Activated naive CD8-positive, alpha-beta T cell treated with anti-CD3 and anti-CD28 coated beads, Interleukin-2, amount 50 U/mL, for 16 hours (primary cell): ENCODE measurements around the gene COL1A2.

Source experiments
- DNase-seq: peaks from one replicate; pipeline ENCODE4 v3.0.0-alpha.2; 2020; ENCODE audit warnings: low read depth, low spot score

The COL1A2 gene

DNA sequence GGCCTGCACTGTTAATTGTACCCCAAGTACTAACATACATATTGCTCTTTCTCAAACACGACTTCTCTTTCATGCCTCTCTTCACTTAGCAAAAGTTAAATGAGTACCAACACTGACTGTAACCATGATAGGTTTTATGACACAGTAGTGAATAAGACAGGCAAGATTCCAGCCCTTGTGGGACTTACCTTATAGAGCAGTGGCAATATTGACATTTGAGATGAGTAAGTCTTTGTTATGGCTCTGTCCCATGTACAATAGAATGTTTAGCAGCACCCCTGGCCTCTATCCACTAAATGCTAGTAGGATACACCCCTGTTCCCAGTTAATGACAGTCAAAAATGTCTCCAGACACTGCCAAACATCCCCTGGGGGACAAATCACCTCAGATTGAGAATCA, 11.9 kb upstream of the COL1A2 start:
- no peak for DNase-seq

DNA sequence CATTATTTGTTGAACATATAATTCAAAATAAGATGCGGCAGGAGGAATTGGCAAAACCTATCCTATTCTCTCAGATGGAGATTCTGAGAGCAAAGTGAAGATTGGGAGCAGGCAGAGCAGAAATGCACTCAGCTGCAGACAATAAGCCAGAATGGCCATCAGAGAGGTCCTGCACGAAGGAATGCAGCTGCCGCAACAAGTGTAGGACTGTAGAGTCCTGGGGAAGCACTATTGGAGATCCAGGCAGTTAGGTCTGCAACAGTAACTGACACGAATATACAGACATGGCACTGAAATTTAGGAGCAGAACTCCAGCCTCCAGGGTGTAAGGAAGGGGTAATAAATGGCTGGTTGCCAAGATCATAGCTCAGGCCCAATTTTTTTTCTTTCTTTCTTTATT, 10.4 kb upstream of the COL1A2 start:
- DNase-seq: no peak

DNA sequence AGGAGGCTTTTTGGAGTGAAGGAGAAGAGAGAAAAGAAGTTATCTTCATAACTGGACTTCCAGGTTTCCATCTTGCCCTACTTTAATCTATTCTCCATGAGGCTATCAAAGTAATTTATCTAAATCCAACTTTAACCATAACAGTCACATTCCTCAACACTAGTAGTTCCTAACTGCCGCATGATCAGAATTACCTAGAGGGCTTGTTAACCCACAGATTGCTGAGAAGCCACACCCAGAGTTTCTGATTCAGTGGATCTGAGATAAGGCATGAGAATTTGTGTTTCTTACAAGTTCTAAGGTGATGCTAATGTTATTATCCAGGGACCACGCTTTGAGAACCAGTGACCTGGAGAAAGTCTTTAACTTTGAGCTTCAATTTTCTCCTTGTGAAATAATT, 8.3 kb upstream of the COL1A2 start:
- DNase-seq: no peak

DNA sequence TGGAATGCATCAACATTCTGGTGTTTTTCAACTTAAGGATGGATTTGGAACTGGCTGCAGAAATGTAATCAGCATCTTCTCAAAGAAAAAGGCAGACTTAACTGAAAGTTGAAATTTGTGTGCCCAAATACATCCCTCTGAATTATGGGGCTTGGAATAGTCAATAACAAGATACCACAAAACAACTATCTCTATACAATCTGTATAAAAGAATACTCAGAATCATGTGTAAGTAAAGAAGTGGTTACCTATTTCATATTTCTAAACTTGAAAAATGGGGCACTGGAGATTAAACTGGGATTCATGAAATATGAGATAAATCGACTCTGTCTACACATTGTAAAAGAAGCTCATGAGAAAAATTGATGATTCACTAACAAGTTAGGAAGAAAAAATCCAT, 6.2 kb upstream of the COL1A2 start:
- no peak for DNase-seq

DNA sequence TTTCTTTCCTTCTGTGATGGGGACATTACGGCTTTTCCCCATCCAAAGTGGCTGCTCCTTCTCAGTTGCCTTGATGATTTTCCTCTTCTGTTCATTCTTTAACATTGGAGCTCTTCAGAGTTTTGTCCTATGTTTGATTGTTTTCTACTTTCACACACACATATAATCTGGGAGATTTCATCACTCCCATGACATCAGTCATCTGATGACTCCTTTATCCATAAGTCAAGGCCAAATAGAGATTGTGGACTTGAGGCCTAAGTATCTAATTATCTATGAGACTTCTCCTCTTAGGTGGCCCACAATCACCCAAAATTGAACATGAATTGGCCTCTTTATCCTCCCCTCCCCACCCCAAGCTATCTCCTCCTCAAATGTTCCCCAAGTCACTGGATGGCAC, 5.3 kb upstream of the COL1A2 start:
- no peak for DNase-seq

DNA sequence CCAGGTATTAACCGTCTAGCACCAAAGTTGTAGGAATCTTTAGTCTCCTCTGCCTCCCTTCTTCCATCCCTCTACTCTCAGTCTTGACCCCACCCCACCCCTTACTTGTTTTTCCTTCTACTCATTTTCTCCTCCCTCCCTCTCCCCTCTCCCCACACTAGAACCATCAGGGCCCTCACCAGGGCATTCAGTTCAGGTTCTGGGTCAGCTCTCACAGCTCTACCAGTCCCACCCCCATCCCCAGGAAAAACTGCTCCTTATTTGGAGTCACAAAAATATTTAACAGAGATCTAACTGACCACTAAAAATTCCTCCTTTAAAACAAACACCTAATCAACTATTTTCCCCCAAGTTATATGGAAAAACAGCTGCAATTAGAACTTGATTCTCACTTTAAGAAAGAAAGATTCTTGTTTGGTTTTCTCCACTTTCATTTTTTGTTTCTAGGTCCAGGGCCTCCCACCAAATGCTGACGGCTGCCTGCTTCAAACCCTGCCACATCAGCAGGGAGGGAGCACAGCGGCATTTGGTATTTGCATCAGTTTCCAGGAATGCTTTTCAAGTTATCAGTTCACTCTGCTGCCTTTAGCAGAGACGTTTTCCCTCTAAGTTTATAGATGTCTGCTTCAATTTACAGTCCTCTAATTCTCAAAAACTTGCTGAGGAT, 2.8 kb upstream of the COL1A2 start:
- DNase-seq: no peak

DNA sequence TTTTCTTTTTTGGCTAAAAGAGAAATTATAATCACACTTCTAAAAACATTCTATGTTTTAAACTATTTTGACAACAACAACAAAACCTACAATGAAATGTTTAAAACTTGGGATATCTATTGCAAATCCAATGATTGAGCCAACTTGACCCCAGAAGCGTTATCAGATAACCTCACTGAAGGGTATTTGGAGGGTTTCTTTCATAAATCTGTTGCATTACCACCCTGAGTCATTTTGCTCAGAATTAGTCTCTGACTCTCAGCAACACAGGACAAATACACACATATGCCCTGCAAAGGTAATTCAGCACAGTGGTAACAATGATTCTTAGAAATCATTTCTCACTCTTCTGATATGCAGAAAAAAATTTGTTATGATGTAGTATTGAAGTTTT, 2.3 kb upstream of the COL1A2 start:
- DNase-seq: no peak

DNA sequence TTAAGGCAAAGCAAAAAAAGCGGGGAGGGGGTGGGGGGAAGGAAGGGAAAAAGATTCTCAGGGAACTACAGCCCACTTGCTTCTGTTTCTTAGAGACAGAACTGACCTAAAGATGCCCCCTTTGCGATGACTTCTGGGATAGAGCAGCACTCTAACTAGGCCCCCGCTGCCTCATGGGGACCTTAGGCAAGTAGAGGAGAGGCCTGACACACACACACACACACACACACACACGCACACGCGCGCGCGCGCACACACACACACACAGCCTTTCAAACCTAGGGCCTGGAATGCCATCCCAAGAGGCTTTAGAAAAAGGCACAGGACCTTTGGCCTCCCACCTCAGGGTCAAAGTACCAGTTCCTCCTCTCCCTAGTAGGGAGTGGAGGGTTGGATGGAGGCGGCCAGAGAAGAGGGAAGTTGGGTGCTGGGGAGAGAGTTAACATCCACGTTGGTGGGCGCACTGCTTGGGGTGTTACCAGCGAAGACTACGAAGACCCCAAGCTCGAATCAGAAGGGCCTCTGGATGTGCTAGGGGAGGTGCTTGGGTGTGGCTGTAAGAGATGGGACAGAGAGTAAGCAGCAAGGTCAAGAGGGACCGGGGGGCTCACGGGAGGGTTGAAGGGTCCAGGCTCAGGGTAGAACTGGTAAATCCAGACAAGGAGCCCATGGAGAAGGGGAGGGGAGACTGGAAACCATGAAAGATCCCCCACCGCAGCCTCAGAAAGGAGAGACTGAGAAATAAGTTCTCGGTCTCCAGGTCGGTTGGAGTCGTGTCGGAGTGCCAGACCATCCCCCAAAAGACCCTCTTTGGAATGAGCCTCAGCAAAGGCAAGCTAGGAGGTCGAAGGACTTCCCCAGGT, 1.2 kb upstream of the COL1A2 start:
- no peak for DNase-seq

DNA sequence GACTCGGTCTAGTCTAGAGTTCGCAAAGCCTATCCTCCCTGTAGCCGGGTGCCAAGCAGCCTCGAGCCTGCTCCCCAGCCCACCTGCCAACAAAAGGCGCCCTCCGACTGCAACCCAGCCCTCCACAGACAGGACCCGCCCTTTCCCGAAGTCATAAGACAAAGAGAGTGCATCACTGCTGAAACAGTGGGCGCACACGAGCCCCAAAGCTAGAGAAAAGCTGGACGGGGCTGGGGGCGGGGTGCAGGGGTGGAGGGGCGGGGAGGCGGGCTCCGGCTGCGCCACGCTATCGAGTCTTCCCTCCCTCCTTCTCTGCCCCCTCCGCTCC, 622 bp upstream of the COL1A2 start:
- DNase-seq: no peak

DNA sequence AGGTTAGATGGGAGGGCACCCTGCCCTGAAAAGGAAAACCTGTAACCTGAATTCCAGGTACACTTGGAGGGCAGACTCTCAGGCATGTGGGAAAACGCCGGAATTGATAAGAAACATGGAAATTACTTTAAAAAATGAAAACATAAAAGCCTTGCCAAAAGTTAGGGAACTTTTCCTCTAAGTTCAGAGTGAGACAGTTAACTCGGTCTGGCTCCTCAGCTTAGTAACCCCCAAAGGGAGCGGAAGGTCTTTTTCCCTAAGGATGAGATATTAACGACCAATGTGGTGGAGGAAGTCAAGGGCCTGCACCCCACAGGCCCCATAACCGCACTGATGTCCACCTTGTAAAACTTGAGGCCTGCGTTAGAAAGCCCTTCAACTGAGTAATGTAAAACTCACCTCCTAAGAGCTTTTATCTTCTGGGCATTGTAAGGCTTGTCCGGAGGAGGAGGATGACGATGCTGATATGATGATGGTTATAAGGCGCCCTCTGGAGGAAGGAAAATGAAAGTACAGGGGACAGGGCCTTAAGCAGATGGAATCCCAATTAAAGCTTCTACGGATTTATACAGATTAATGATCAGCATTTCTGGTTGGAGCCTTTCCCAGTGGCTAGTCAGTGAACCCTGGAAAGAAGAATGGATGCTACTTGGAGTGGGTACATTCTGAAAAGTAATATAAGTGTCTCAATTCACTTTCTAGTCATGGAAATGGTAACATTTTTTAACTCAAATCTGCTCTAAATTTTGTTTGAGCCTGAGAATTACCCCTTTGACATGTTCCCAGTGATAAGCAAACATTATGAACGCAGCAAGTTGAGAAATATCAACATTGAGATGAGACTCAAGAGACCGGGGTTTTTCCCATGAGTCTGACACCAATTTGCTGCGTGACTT, 694 bp downstream of the COL1A2 start:
- DNase-seq: no peak

DNA sequence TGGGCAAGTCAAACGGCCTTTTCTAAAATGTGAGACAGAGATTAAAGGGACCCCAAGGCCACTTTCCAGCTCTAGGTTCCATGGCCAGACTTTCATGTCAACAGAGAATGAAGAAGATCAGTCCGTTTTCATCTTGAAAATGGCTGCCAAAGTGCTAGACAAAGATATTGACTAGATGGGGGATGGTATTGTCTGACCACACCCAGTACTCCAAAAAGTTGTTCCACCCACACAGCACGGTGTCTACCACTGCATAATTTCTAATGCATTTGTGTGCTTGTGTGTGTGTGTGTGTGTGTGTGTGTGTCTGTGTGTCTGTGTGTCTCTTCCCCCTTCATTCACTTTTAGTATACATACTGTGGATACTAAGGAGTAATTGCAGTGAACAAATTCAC, 1.3 kb downstream of the COL1A2 start:
- no peak for DNase-seq

DNA sequence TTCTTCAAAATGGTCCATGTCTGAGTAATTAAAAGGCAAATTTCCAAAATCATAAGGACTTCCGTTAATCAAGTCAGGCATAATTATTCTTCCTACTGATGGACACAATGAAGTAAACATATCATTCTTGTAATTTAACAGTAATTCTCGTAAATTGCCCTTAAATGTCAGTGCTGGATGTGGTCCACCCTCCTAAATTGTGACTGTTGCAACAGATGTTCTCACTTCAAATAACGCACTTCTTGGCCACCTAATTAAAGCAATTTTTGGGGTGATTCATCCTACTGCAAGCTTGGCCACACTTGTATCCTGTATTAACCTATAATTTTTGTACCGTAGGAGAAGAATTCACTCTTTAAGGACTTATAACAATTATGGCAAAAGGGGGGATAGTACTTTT, 1.9 kb downstream of the COL1A2 start:
- DNase-seq: no peak

DNA sequence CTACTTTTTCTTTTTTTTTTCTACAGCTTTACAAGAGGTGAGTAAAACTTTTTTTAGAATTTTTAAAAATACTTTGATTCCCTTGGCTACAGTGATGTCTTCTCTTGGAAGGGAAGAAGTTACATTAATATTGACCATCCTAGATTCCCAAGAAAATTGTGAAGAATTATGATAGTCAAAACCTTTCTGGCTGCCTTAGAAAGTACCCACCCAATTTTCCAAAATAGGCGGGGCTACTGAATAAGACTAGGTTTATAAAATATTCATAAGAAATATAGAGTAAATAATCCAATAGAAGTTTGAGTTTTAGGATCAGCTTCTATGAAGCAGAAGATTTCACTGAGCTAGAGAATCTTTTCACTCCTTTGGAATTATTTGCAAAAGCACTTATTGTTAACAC, 3.0 kb downstream of the COL1A2 start:
- no peak for DNase-seq

DNA sequence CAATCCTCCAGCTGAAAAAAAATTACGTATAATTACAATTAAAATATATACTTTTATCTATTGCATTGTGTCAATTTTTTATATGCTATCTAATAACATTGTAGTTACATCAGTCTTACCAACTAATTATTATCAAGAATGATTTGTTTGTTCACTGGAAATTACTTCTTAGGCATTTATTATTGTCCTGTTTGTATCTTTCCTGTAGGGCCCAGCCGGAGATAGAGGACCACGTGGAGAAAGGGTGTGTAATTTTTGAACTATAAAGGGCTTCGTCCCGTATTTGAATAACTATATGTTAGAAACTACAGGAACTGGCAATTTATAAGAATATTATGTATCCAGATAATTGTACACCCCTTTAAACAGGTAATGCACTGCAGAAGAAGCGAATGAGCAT, 4.1 kb downstream of the COL1A2 start:
- no peak for DNase-seq

DNA sequence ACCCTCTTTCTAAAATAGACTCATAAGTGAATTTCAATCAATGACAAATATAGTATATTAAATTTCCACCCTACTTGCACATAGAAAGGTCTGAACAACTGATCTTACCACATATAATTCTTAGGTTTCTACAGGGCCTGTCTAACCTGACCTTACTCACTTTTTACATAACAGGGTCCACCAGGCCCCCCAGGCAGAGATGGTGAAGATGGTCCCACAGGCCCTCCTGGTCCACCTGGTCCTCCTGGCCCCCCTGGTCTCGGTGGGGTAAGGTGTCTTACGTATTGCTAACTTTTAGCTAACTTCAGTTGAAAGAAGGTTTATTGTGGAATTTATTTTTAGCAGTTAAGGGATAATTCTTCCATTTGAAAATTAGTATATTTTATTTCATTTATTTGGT, 5.3 kb downstream of the COL1A2 start:
- no peak for DNase-seq

DNA sequence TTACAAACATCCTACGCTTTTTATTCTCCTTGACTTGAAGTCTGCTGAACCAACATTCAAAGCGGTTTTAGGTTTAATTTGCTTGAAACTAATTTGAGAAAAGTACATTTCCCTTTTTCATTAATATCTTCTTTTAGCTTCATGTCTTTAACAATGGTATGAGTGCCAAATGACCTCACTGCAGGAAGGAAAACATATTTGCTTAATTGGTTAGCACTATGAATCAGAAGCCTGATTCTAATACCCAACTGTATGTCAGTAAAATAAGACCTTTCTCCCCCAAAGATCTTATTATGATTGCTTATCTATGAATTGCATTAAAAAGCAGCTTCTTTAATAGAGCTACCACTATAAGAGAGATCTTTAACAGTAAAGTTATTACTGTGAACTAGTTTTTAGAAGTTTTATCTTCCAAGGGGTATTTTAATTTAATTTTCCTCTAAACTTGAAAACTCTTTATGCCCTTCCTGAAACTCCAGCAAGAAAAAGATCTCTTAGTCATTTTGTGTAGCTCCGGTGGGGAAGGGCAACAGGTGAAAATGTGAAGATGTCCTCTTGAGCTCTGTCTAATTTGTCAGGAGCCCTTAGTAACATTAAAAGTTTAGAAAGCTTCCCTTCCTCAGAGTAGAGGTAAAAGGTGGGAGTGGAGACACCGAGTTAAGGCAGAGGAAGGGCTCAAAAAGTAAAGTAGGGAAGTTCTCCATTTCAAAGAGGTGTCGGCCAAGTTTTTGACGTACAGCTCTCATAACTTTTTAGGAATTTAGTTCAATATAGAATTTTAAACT, 6.1 kb downstream of the COL1A2 start:
- no peak for DNase-seq

DNA sequence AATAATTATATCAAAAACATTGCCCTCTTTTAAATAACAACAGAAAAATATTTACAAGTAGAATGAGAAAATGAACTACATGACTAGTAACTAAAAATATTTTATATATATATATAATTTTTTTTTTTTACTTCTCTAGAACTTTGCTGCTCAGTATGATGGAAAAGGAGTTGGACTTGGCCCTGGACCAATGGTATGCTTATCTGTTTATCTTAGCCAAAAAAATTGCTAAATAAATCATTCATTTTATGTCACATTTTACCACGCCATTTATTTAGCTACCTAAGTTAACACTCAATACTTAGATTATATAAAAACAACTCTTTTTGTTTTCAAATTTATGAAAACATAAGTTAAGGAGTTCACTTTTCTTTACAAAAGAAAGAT, 6.7 kb downstream of the COL1A2 start:
- DNase-seq: no peak

DNA sequence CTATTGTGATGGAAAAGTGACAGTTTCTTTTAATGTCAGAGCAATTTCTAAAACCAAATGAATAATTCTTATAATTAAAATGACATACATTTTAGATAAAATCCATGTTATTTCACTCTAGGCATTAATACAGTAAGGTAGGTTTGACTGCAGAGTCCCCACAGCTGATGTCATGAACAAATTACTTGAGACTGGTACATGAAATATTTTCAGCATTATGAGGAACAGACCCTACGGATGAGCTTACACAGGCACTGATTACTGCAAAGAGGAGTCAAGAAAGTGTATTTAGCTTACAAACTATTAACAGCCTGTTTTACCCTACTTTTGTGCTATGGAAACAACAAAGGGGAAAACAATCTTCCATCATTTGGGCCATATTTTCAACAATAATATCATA, 8.9 kb downstream of the COL1A2 start:
- no peak for DNase-seq

DNA sequence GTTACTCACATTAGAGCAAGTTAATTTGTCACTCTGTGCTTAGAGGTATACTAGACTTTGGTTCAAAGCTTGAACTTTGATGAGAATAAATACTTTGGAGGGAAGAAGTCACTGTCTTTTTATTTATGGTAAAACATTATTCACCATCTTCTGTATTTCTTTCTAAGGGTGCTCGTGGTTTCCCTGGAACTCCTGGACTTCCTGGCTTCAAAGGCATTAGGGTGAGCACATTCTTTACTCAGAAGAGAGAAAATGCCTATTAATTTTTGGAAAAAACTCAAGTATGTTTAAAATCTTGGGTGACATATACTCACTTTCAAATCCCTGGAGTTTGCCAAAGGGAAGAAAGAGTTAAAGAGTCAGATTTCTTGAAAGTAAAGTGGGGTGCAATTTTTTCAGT, 10.8 kb downstream of the COL1A2 start:
- DNase-seq: no peak

DNA sequence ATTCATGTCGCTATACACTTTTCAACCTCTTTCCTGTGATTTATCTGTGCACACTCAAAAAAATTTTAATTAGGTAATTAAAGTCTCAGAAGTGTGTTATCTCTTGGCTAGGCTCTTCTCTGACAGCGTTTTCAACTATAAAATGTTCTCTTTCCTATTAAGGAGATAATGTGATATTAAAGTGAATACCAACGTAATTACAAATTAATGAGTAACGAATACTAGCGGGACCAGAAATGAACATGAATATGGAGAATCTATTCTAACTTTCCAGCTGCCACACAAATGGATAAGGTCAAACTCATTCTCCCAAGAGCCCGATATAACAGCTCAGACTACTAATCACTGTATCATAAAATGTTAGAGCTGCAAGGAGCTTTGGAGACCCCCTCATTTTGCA, 12.0 kb downstream of the COL1A2 start:
- no peak for DNase-seq

DNA sequence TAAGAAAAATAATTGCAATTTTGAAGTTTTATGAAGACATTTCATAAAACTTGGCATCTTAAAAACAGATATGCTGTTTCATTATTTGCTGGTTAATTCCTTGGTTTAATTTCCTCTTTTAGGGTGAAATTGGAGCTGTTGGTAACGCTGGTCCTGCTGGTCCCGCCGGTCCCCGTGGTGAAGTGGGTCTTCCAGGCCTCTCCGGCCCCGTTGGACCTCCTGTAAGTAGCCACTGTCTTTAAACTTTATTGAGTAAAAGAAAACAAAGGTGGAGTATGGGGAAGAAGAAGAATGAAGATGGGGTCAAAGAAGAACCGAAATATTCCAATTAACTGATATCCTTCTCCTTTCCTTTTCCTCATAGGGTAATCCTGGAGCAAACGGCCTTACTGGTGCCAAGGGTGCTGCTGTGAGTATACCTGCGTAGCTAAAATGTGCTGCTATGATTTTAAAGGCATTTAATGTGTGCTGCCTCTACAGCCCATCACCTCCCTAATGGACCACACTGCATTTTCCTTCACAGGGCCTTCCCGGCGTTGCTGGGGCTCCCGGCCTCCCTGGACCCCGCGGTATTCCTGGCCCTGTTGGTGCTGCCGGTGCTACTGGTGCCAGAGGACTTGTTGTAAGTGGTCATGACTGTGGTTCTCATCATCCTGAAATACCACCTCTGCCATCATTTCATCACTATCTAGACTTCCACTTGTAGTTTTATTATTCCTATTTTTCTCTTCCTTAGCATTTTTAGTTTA, 14.7 kb downstream of the COL1A2 start:
- no peak for DNase-seq
